IMR-90 (cell line): ENCODE results near the gene BTBD9. TPM values are rescaled to one million over a fixed set of nuclear protein-coding genes. Genes with fewer than 3 reads are reported as not detected.

Experiments
- ATAC-seq: fragments of 200-7000 bp; cut with Tn5 transposase; 2 replicates; pipeline ENCODE4 v1.9.1; 2020; ENCODE audit warnings: low read depth, mild to moderate bottlenecking, moderate library complexity
- BruUV-seq: library from RNA; stranded (reverse); fragments of 400-500 nt; replicated peaks from 2 replicates; lab custom pipeline; 2021; lab: Mats Ljungman, UMichigan
- CTCF ChIA-PET: fragments of 300-600 bp; formaldehyde crosslinking; extraction: SDS; loops from one replicate; lab custom pipeline; 2021; ENCODE audit warnings: antibody characterized with exemption; lab: Yijun Ruan, JAX
- POLR2A ChIA-PET: fragments of 300-600 bp; sonication (Branson Sonifier 250); formaldehyde crosslinking; loops from one replicate; lab custom pipeline; 2022; ENCODE audit warnings: antibody characterized with exemption; ENCODE audit not compliant: unreplicated experiment; lab: Charles Lee
- DNase-seq: peaks from one replicate; pipeline ENCODE4 v3.0.0; 2013
- H2AFZ ChIP-seq: replicated peaks from 2 replicates; pipeline ENCODE3; 2013; ENCODE audit warnings: low read length, mild to moderate bottlenecking; ENCODE audit not compliant: poor library complexity
- H2AK5ac ChIP-seq: 2 replicates; pipeline ENCODE4 v1.6.1; 2013; ENCODE audit warnings: low read depth, low read length, inconsistent platforms
- H2AK9ac ChIP-seq: replicated peaks from 2 replicates; pipeline ENCODE3; 2013; ENCODE audit warnings: mild to moderate bottlenecking, low read depth, low read length, moderate library complexity; ENCODE audit not compliant: poor library complexity
- H2BK120ac ChIP-seq: 2 replicates; pipeline ENCODE4 v1.6.1; 2013; ENCODE audit warnings: low read depth, low read length, inconsistent platforms
- H2BK15ac ChIP-seq: 3 replicates; pipeline ENCODE4 v1.6.1; 2013; ENCODE audit warnings: low read depth, low read length, inconsistent platforms
- H2BK20ac ChIP-seq: 2 replicates; pipeline ENCODE4 v1.6.1; 2013; ENCODE audit warnings: low read depth, mild to moderate bottlenecking, inconsistent platforms, low read length, moderate library complexity
- H2BK5ac ChIP-seq: 2 replicates; pipeline ENCODE4 v1.6.1; 2013; ENCODE audit warnings: mild to moderate bottlenecking, low read depth, low read length, inconsistent platforms; ENCODE audit not compliant: poor library complexity, severe bottlenecking
- H3K14ac ChIP-seq: replicated peaks from 2 replicates; pipeline ENCODE4 v1.6.1; 2013; ENCODE audit warnings: low read depth, low read length, inconsistent platforms
- H3K18ac ChIP-seq: 2 replicates; pipeline ENCODE4 v1.6.1; 2013; ENCODE audit warnings: low read depth, low read length, control low read depth
- H3K23ac ChIP-seq: 2 replicates; pipeline ENCODE4 v1.6.1; 2013; ENCODE audit warnings: low read depth, low read length, inconsistent platforms
- H3K27ac ChIP-seq: 2 replicates; pipeline ENCODE4 v1.5.1; 2013; ENCODE audit warnings: mild to moderate bottlenecking, control low read depth, low read length; ENCODE audit not compliant: insufficient read depth
- H3K27me3 ChIP-seq: 2 replicates; pipeline ENCODE4 v1.6.1; 2013; ENCODE audit warnings: low read length; ENCODE audit not compliant: control insufficient read depth, insufficient read depth
- H3K36me3 ChIP-seq: 2 replicates; pipeline ENCODE4 v1.6.1; 2013; ENCODE audit warnings: low read length, mixed read lengths; ENCODE audit not compliant: control insufficient read depth, insufficient read depth
- H3K4ac ChIP-seq: 2 replicates; pipeline ENCODE4 v1.6.1; 2013; ENCODE audit warnings: low read depth, low read length, inconsistent platforms
- H3K4me1 ChIP-seq: 2 replicates; pipeline ENCODE4 v1.6.1; 2013; ENCODE audit warnings: low read length, mixed read lengths; ENCODE audit not compliant: control insufficient read depth, insufficient read depth
- H3K4me2 ChIP-seq: 2 replicates; pipeline ENCODE4 v1.6.1; 2013; ENCODE audit warnings: low read depth, mild to moderate bottlenecking, control low read depth, low read length, moderate library complexity
- H3K4me3 ChIP-seq: 2 replicates; pipeline ENCODE4 v1.5.1; 2013; ENCODE audit warnings: low read depth, mild to moderate bottlenecking, control low read depth, low read length, moderate library complexity; ENCODE audit not compliant: insufficient read depth
- H3K56ac ChIP-seq: 2 replicates; pipeline ENCODE4 v1.6.1; 2013; ENCODE audit warnings: low read length, inconsistent platforms; ENCODE audit not compliant: insufficient read depth; ENCODE audit errors: extremely low read depth
- H3K79me1 ChIP-seq, 2 experiments: 2 replicates each; pipeline ENCODE4 v1.6.1; 2013; ENCODE audit warnings: low read length in 2 of 2, inconsistent platforms in 1 of 2, low read depth in 1 of 2
- H3K9ac ChIP-seq: 2 replicates; pipeline ENCODE4 v1.6.1; 2013; ENCODE audit warnings: low read depth, low read length, control low read depth
- H3K9me1 ChIP-seq: 2 replicates; pipeline ENCODE4 v1.6.1; 2013; ENCODE audit warnings: low read length, inconsistent platforms; ENCODE audit not compliant: insufficient read depth
- H3K9me3 ChIP-seq: 2 replicates; pipeline ENCODE4 v1.6.1; 2013; ENCODE audit warnings: low read length; ENCODE audit not compliant: control insufficient read depth, insufficient read depth
- H4K20me1 ChIP-seq: 2 replicates; pipeline ENCODE4 v1.6.1; 2013; ENCODE audit warnings: low read length, inconsistent platforms; ENCODE audit not compliant: insufficient read depth
- H4K5ac ChIP-seq: 2 replicates; pipeline ENCODE4 v1.6.1; 2013; ENCODE audit warnings: mild to moderate bottlenecking, low read depth, low read length, control low read depth
- H4K8ac ChIP-seq, 2 experiments: 2 replicates each; pipeline ENCODE4 v1.6.1; 2013; ENCODE audit warnings: low read depth in 2 of 2, low read length in 2 of 2, control low read depth in 1 of 2, inconsistent platforms in 1 of 2
- H4K91ac ChIP-seq: 2 replicates; pipeline ENCODE4 v1.6.1; 2013; ENCODE audit warnings: low read depth, low read length, inconsistent platforms; ENCODE audit not compliant: insufficient read depth
- BHLHE40 ChIP-seq: fragments of 150-350 bp; IDR thresholded peaks from 2 replicates; pipeline ENCODE4 v1.6.1; 2016; ENCODE audit warnings: mild to moderate bottlenecking, low read depth, low read length
- CEBPB ChIP-seq: IDR thresholded peaks from 2 replicates; pipeline ENCODE4 v1.6.1; 2012; ENCODE audit warnings: low read depth, low read length, improper control_type of control experiment
- FOS ChIP-seq: fragments of 150-350 bp; IDR thresholded peaks from 2 replicates; pipeline ENCODE4 v1.6.1; 2016; ENCODE audit warnings: low read depth, low read length
- MAFK ChIP-seq: IDR thresholded peaks from 2 replicates; pipeline ENCODE4 v1.6.1; 2012; ENCODE audit warnings: low read depth, low read length, improper control_type of control experiment
- MAZ ChIP-seq: IDR thresholded peaks from 2 replicates; pipeline ENCODE4 v1.6.1; 2012; ENCODE audit warnings: low read depth, mild to moderate bottlenecking, low read length, improper control_type of control experiment, moderate library complexity, borderline replicate concordance
- MXI1 ChIP-seq: IDR thresholded peaks from 2 replicates; pipeline ENCODE4 v1.6.1; 2012; ENCODE audit warnings: low read depth, mild to moderate bottlenecking, low read length, moderate library complexity, borderline replicate concordance
- NFE2L2 ChIP-seq: fragments of 150-350 bp; IDR thresholded peaks from 2 replicates; pipeline ENCODE4 v1.6.1; 2016; ENCODE audit warnings: low read depth, mild to moderate bottlenecking, low read length
- RAD21 ChIP-seq: IDR thresholded peaks from 2 replicates; pipeline ENCODE4 v1.6.1; 2012; ENCODE audit warnings: low read length, improper control_type of control experiment
- RCOR1 ChIP-seq: IDR thresholded peaks from 2 replicates; pipeline ENCODE4 v1.6.1; 2012; ENCODE audit warnings: mild to moderate bottlenecking, low read length, improper control_type of control experiment; ENCODE audit not compliant: insufficient replicate concordance
- RFX5 ChIP-seq: IDR thresholded peaks from 2 replicates; pipeline ENCODE4 v1.8.0; 2012; ENCODE audit warnings: low read depth, mild to moderate bottlenecking, low read length, moderate library complexity
- dilution Hi-C: fragments of 300-500 bp; cut with HindIII; formaldehyde crosslinking; loops from one replicate; pipeline ENCODE4 v1.14.3; 2018; ENCODE audit warnings: low sequenced_read_pairs; ENCODE audit not compliant: unreplicated experiment
- in situ Hi-C: fragments of 300-500 bp; cut with MboI; formaldehyde crosslinking; loops from 3 replicates; pipeline ENCODE4 v1.14.3; 2019; ENCODE audit warnings: low sequenced_read_pairs, inconsistent platforms, mixed read lengths
- intact Hi-C: fragments of 100-400 bp; cut with micrococcal nuclease; formaldehyde crosslinking; loops from 2 replicates; pipeline ENCODE4 v1.10.0; 2022
- polyA plus RNA-seq, 3 experiments: library from polyadenylated mRNA; depleted of rRNA; stranded (reverse); fragments of >200 nt; gene quantifications; 2 replicates each; pipeline ENCODE4 v1.2.3, GENCODE V29; 2012; ENCODE audit warnings: low replicate concordance in 1 of 3
- total RNA-seq: library from RNA; depleted of rRNA; stranded (reverse); fragments of >200 nt; gene quantifications from 2 replicates; pipeline ENCODE4 v1.2.3, GENCODE V29; 2012

BTBD9 gene
- total and polyA plus RNA-seq, 2 of the 4 experiments (the other 2 are of a cell fraction), result 4.1 to 22.0 TPM

DNA sequence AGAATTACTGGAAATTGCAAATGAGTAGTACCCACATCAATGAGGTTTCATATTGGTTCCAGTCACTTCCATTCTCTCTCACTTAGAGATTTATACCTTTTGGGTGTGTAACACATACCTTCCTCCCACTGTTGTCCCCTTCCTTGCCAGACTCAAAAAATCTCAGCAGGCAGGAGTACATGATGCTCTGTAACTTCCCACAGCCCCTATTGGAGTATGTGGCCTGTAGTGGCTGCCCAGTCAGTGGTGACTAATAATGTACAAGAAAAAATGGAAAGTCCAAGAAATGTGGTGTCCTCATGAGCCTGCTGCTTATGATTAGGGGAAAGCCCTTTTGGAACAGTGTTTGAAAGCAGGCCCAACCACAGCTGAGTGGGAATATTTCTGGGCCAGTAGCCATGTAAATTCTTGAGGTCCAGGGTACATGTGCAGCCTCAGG, 508.2 kb downstream of the BTBD9 start:
- H3K18ac ChIP-seq, result no peak overlapping the region
- no peak overlapping the region for H4K8ac ChIP-seq
- H3K27me3 ChIP-seq, result no peaks in the 10 kb centered on the region
- peaks cover 3% of the 10 kb centered on the region; the same call in 1 of the 2 replicates for H3K36me3 ChIP-seq
- no TSS peak for BruUV-seq
- no peak overlapping the region for H3K4me2 ChIP-seq
- no peak overlapping the region for H3K23ac ChIP-seq
- no peak overlapping the region for H3K9ac ChIP-seq
- H3K56ac ChIP-seq, result no peak overlapping the region
- H3K4me3 ChIP-seq, result no peak overlapping the region
- peak overlapping the region; percentile 51 for H2BK5ac ChIP-seq
- peaks cover 33 to 68% of the 10 kb centered on the region in 2 experiments for H3K79me1 ChIP-seq
- no peak overlapping the region for H2AK9ac ChIP-seq
- 0 out of 2 replicates have a peak overlapping the region, but pooled peaks have one; percentile 26 for H2AK5ac ChIP-seq
- H2AFZ ChIP-seq, result no peak overlapping the region
- no peak overlapping the region for H3K4ac ChIP-seq
- no peak overlapping the region for H4K5ac ChIP-seq
- in situ Hi-C loops (no loop called here), dilution Hi-C loops (no loop called here), intact Hi-C loops (no loop called here)
- H4K20me1 ChIP-seq, result peaks cover 53% of the 10 kb centered on the region
- DNase-seq (peak; percentile 99), ATAC-seq (peak; percentile 96)
- H2BK20ac ChIP-seq, result no peak overlapping the region
- ChIA-PET POLR2A (interaction anchor here (0.6 kb wide), 1 partner anchor 18 kb away, joined by 3 read pairs; no protein-coding TSS in a partner anchor), CTCF (interaction anchor here (1.0 kb wide), 1 partner anchor 98 kb away, joined by 3 read pairs; no protein-coding TSS in a partner anchor)
- no peak overlapping the region for H3K27ac ChIP-seq
- peaks cover 9% of the 10 kb centered on the region for H3K4me1 ChIP-seq
- peak; percentile 15; the same call in 1 of the 2 replicates for TF ChIP-seq BHLHE40
- no peak for TF ChIP-seq RFX5
- 0 out of 2 replicates have a peak, but pooled peaks have one; percentile 2 for TF ChIP-seq RAD21
- no peak for TF ChIP-seq NFE2L2
- no peak for TF ChIP-seq MAFK
- TF ChIP-seq RCOR1, result peak; percentile 48
- TF ChIP-seq MXI1, result peak; percentile 74
- TF ChIP-seq FOS, result peak; percentile 76
- TF ChIP-seq MAZ, result peak; percentile 40; the same call in 1 of the 2 replicates
- peak; percentile 25; the same call in 1 of the 2 replicates for TF ChIP-seq CEBPB
- no peaks in the 10 kb centered on the region for H3K9me3 ChIP-seq
- peaks cover 41% of the 10 kb centered on the region for H3K9me1 ChIP-seq
- no peak overlapping the region for H4K91ac ChIP-seq
- no peak overlapping the region for H2BK120ac ChIP-seq
- no peak overlapping the region for H3K14ac ChIP-seq
- no peak overlapping the region for H2BK15ac ChIP-seq
